GM12891 (cell line): Measurements from ENCODE around the gene ZNF536.

Experiments used
- PAX5 ChIP-seq: IDR thresholded peaks from 2 replicates; pipeline ENCODE4 v1.6.1; 2011; ENCODE audit warnings: low read length, moderate library complexity, mild to moderate bottlenecking; ENCODE audit not compliant: insufficient read depth, severe bottlenecking
- POLR2A ChIP-seq: IDR thresholded peaks from 2 replicates; pipeline ENCODE4 v1.6.1; 2011; ENCODE audit warnings: low read depth, low read length, control low read depth
- POLR2AphosphoS5 ChIP-seq: IDR thresholded peaks from 2 replicates; pipeline ENCODE4 v1.6.1; 2011; ENCODE audit warnings: low read depth, low read length, control low read depth
- POU2F2 ChIP-seq: IDR thresholded peaks from 2 replicates; pipeline ENCODE4 v1.6.1; 2011; ENCODE audit warnings: low read depth, mild to moderate bottlenecking, control low read depth, low read length, moderate library complexity
- SPI1 ChIP-seq: IDR thresholded peaks from 2 replicates; pipeline ENCODE4 v1.6.1; 2011; ENCODE audit warnings: low read depth, low read length, control low read depth
- TAF1 ChIP-seq: IDR thresholded peaks from 2 replicates; pipeline ENCODE4 v1.6.1; 2011; ENCODE audit warnings: low read depth, low read length, control low read depth

GRCh38 chr19:30403203-30403985 lies 31.2 kb downstream of the ZNF536 start:
- TF ChIP-seq POLR2A (no peak), POLR2AphosphoS5 (no peak), TAF1 (no peak), SPI1 (no peak), PAX5 (no peak), POU2F2 (no peak)
